ENCODE data around the gene BEST2.
"Not testable (repeated sequence)": the region's sequence is repeated elsewhere in the genome, so short reads cannot be mapped to it uniquely, and the experiment has no call there.

Gene BEST2

DNA sequence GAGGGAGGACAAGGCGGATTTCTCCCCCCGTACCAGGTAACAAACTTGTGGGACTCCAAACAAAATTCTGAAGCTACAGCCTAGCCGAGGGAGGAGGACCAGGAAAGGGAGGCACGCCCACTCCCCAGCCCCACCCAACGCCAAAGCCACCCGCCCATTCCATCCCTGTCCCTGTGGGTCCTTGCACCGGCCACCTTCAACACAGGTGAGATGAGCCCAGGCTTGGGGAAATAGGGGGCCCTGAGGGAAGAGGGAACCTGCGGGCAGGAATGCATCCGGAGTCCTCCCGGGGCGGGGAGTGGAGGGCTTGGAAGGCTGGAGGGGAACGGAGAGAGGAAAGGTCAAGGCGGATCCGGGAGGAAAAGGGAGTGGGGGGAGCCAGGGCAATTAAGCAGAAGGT, at the start of gene BEST2:
Gene BEST2, plus strand, starts transcription at position 157 of the 400 bp plus-strand sequence. CDS start 802 bp downstream, outside the sequence.
- no peak for DNase-seq (ENCODE audit: low spot score)

- peak; percentile 79 for DNase-seq (ENCODE audit: low spot score)
Measured at GRCh38 chr19:12703046-12703445, 48.5 kb upstream of the BEST2 start.

DNA sequence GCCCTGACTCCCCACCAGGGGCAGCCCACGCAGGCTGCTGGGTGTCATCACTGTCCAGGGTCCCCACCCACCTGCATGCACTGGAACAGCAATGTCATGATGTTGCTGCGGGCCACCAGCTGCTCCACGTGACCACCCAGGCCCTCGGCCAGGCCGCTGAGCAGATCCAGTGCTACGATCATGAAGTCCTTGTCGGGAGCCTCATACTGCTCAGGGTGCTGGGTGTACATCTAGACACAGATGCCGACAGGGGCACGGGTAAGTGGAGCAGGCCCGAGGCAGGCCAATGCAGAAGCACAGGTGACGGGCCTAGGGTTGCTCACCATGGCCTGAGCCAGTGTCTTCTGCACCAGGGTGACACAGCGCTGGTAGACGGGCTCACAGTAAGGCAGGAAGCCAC, 46.4 kb upstream of the BEST2 start:
- no peak for DNase-seq (ENCODE audit: low spot score)

DNA sequence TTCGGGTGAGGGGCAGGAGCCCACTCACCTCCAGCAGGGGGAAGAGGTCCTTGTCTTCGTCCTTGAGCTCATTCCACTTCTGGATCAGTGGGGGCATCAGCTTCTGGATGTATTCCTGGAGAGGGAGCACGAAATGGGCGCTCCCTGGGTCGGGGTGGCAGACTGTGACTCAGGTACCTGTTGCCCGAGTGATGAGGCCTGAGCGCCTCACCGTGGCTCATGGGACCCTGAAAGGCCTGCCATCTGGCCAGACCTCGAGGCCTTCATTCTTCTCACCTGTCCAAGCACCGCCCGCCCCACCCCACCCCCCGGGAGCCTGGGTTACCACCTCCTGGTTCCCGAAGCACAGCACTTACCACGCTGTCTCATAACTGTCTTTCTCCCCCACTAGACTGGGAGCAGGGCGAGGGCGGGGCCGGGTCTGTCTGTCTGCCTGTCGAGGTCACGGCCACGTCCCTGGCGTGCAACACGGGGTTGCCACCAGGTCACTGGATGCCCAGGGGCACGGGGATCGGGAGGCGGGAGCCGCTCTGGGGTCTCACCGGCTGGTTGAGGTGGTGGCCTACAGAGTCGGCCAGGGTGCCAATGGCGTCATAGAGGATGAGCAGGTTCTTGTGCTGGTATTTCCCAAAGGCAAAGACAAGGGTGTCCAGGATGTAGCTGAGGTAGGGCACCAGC, 45.8 kb upstream of the BEST2 start:
- no peak for DNase-seq (ENCODE audit: low spot score)

DNA sequence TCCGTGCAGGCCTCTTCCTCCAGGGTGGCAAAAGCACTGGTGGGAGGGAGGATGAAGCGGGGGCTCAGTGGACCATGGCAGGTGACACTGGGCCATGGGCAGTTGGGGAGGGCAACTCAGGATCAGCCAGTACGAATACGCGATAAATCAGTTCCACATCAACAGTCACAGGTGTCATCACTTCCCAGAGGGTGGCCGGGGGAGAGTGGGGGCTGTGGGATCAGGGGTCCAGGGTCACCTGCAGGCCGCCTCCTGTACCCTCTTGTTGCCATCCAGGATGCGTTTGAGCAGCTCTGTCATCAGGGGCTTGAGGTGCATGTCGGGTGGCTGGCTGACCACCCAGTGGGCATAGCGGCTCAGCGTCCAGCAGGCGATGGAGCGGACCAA, 45.3 kb upstream of the BEST2 start:
- DNase-seq (ENCODE audit: low spot score): no peak

- no peak for DNase-seq (ENCODE audit: low spot score)
Measured at GRCh38 chr19:12708641-12709040, 43.0 kb upstream of the BEST2 start.

DNA sequence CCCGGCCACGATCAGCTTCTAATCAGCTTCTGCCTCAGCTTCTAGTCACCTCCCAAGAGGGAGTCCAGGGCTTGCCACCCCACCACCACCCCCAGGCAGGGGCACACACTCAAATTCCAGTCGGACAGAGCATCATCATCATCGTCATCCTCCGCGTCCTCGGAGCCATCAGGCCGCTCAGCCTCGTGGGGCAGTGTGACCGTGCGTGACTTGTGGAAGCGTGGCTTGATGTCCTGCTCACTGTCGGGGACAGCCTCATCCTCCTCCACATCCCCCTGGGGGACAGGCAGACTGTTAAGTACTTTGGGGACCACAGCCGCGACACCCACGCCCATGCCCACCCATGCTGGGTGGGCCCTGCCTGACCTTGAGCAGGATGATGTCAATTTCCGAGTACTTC, 40.4 kb upstream of the BEST2 start:
- DNase-seq (ENCODE audit: low spot score): no peak

DNA sequence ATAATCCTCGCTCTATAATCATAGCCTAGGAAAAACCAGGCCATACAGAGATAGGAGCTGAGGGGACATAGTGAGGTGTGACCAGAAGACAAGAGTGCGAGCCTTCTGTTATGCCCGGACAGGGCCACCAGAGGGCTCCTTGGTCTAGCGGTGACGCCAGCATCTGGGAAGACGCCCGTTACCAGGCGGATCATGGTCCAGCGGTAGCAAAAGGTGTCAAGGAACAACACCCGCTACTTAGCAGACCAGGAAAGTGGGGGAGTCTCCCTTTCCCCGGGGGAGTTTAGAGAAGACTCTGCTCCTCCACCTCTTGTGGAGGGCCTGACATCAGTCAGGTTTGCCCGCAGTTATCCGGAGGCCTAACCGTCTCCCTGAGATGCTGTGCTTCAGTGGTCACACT, 39.5 kb upstream of the BEST2 start:
- not testable (repeated sequence) for DNase-seq (ENCODE audit: low spot score)

- not testable (repeated sequence) for DNase-seq (ENCODE audit: low spot score)
Measured at GRCh38 chr19:12713304-12713703, 38.3 kb upstream of the BEST2 start.

DNA sequence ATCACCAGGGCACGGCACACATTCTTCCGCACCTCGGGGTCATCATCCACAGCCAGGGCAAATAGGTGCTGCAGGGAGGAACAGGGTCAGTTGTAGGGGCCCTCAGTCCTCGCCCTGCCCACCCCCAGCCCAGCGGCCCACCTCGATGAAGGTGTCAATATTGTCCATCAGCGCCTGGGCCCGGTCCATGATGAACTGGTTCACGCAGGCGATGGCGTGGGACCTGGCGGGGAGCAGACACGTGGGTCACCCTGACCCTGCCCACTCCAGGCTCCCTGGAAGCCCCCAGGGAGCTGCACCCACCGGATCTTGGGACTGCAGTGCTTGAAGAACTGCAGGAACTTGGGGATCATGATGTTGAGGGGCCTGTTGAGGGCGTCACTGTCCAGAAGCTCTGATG, 36.5 kb upstream of the BEST2 start:
- no peak for DNase-seq (ENCODE audit: low spot score)

DNA sequence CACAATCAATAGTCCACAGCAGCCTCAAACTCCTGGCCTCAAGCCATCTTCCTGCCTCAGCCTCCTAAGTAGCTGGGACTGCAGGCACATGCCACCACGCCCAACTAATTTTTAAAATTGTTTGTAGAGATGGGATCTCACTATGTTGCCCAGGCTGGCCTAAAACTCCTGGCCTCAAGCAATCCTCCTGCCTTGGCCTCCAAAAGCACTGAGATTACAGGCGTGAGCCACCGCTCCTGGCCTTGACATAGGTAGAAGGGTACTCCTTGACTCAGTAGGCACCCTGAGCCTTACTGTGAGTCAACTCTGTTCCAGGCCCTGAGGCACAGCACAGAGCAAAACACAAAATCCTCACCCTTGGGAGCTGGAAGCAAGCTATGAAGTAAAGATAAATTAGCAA, 35.7 kb upstream of the BEST2 start:
- no peak for DNase-seq (ENCODE audit: low spot score)

DNA sequence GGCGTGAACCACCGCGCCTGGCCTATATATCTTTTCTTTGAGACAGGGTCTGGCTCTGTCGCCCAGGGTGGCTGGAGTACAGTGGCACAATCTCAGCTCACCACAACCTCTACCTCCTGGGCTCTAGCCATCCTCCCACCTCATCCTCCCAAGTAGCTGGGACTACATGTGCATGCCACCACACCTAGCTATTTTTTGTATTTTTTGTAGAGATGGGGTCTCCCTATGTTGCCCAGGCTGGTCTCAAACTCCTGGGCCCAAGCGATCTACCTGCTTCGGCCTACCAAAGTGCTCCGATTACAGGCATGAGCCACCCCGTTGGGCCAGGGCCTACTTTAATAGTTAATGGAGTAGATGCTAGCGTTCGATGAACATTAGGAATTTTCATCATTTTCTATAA, 31.3 kb upstream of the BEST2 start:
- no peak for DNase-seq (ENCODE audit: low spot score)

DNA sequence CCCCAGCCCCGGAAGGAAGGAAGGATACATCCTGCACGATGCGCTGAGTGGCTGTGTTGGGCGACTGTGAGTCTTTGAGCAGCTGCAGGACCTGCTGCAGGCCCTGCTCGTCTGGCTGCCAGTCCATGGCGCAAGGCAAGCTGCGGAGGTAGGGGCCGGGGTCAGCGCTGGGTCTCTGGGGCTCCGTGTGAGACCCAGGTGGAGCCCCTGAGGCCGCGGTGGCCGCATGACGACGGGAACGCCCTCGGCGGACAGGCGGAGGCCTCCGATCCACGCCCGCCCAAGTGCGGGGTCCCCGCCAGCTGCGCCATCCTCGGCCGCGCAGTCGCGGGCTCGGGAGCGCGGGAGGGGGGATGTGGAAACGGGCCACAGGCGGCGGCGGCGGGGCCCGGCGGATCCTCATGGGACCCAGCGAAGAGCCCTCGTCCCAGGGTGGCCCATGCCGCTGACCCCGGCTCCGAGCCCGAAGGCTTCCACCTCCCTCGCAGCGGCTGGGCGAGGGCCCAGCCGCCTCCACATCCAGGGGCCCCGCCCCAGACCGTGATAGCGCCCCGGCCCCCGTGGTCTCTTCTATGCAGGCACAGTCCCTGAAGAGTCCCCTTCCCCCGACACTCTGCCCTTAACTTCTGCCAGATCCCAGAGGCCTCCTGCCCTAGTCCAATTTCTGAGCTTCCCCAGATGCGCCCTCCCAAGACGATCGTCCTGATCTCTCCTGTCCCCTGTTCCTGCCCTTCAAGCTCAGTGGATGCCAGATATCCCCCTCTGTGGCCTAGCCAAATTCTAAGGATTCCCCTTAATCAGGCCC, 30.5 kb upstream of the BEST2 start:
- peak; percentile 59 for DNase-seq (ENCODE audit: low spot score)

DNA sequence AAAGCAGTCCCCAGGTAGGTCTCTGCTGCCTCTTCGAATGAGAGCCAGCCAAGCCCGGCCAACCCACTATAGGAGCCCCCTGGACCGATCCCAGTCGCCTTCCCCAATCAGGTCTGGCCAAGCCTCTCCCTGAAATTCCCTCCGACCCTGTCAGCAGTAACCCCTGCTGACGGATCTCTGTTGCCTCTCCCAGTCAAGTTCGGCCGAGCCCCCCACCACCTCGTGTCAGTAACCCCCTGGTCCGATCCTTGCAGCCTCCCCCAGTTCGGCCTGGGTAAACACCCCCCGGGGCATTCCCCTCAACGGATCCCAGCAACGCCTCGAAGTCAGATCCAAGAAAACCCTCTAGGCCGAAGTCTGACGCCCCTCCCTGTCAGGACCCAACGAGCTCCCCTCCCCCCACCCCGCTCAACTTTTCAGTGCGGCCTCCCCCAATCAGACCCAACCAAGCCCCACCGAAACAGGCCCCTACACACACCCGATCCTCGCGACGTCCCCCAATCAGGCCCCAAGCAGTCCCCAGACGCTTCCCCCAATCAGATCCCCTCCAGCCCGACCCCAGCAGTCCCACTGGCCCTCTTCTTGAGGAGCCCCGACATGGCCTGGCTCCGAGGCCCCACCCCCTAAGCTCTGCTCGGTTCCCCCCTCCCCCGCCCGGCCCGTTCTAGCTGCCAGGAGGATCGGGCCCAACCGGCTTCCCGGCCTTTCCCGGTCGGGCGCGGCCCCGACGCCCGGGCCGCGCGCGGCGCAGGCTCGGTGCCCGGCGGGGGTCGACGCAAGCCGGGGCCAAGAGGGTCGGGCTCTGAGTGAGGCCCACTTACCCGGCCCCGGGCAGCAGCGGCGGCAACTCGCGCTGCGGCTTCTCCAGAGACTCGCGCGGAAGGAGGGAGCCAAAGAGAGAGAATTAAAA, 29.7 kb upstream of the BEST2 start:
- DNase-seq (ENCODE audit: low spot score): peak; percentile 76

DNA sequence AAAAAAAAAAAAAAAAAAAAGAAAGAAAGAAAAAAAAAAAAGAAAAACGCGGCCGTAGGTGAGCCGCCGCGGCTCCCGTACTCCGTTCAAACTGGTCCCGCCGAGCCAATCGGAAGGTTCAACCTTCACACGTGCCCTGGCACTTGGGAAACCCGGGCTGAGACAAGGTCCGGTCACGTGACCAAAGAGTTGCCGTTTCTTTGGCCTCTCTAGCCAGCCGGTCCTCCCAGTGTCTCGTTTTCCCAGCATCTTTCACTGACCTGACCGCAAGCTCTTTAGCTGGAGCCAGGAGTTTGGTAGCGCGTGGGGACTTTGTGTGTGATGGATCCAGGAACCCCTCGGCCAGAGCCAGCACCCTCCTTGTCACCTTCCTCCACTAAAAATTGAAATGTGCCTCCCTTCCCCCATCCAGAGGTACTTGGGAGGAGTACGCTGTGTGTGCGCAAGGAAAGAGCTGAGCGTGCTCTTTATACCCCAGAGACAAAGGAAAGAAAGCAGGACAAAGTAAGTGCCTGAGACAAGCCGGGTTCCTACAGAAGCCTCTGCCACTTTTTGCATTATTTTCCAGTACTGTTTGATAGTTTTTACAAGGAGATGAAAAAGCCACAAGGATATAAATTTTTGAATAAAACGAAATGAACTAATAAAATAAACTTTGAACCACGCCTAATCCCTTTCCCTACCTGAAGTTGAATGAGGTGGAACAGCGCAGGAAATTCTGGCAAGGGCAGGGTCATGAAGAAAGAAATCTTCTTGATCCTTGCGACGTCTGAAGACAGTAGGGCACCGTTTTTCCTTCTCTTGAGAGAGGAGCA, 28.8 kb upstream of the BEST2 start:
- peak; percentile 94 for DNase-seq (ENCODE audit: low spot score)

DNA sequence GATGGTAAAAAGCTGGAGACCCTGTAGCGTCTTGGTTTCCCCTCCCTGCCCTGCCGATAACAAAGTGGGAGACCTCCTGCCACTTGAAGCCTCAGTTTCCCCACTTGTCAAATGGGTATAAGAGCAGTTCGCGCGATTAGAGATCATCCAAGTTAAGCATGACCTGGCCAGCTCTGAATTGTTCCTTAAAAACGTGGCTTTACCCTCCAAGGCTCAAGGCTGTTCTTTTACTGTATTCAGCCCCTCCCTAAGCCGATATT, 28.3 kb upstream of the BEST2 start:
- DNase-seq (ENCODE audit: low spot score): no peak

DNA sequence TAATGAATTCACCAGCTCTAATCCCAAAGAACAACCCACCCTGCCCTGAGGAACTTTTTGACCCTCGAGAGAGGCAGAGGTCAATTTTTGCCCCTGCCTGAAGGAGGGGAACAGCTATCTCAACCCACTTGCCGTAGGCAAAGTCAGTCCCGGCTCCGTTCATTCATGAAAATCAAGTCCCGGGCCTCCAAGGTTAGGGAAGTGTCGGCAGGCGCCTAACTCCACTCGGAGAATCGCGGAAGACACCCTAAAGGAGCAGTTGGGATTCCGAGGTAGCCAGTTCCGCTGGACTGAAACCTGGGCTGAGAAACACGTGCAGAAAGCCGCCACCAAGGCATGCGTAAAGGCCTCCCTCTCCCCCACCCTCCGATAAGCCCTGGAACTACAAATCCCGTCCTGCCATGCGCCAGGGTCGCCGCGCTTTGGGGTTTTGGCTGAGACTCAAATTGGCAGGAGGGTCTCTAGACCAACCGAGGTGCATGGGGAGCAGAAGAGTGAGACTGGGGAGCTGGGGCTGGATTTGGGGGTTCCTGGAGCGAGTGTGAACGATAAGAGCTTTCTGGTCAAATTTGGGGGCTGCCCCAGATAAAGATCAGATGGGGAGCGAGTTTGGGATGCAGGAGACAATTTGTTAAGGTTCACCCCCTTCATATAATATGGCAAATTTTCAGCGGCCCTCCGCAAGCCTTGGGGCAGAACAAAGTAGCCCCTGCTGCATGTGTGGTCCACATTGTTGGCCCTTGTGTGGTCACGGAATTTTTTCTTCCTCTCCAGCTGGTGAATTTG, 27.8 kb upstream of the BEST2 start, which contains the start of gene TNPO2:
Gene TNPO2, minus strand, starts transcription at position 292 of the 786 bp plus-strand sequence. CDS start 2,955 bp downstream, outside the sequence.
- DNase-seq (ENCODE audit: low spot score): peak; percentile 87

- not testable (repeated sequence) for DNase-seq (ENCODE audit: low spot score)
Measured at GRCh38 chr19:12725612-12726011, 26.0 kb upstream of the BEST2 start.

- DNase-seq (ENCODE audit: low spot score): no peak
Measured at GRCh38 chr19:12726988-12727316, 24.6 kb upstream of the BEST2 start.

DNA sequence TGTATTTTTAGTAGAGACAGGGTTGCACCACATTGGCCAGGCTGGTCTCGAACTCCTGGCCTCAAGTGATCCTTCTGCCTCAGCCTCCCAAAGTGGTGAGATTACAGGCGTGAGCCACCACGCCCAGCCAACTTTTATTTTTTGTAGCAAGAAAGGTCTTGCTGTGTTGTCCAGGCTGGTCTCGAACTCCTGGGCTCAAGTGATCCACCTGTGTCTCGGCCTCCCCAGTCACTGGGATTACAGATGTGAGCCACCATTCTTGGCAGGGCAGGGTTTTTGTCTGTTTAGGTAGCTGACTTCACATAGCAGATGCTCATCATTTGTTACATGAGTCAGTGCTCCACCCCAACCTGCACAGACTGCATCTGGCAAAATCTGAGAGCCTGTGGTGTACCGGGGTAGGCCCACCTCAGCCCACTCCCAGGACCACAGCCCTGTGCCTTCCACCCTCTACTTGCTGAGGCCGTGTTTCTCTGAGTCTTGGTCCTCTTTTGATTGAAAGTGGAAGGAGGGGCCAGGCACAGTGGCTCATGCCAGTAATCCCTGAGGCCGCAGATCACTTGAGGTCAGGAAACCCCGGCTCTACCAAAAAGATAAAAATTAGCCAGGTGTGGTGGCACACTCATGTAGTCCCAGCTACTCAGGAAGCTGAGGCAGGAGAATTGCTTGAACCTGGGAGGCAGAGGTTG, 23.7 kb upstream of the BEST2 start:
- no peak for DNase-seq (ENCODE audit: low spot score)

DNA sequence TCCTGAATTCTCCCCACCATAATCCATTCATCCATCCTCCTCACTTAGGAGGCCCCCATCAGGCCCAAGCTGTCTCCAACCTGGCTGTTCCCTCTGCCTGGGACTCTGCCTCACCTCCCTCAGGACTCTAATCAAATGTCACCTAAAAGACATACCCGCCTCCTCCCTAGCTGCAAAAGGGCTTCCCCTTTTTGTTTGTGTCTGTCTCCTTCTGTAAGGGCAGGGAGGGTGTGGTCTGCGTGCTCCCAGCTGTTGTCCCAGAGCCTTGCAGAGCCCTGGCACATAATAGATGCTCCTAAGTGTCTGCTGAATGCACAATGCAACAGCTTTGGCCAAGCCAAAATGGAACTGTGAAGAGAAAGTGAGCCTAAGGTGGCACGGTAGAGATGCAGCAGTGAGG, 21.5 kb upstream of the BEST2 start:
- no peak for DNase-seq (ENCODE audit: low spot score)

Measured in D341Med (cell line).